NCI-H510A (cell line): ENCODE measurements around the gene OR8K3.

Experiments used
- DNase-seq: peaks from one replicate; lab custom pipeline; 2025; lab: John Stamatoyannopoulos, UW

The OR8K3 gene

DNA sequence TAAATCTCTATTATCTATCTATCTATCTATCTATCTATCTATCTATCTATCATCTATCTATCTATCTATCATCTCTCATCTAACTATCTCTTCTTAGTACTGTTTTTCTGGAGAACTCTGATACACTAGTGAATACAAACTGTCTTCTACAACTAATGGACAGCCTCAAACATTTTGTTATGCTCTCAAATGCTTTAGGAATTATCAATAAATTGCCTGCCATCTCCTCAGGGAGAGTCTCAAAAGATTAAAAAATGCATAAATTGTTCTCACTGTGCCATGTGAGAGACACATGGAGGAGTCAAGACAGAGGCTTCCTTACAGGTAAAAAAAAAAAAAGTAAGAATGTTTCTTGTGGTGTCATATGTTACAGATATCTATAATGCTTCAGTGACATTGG, at the start of gene OR8K3:
OR8K3 (plus strand) TSS at position 301 of the 400 bp plus-strand sequence. CDS start 3,163 bp downstream, outside the sequence.
- no peak for DNase-seq

- no peak for DNase-seq
These were observed 43.9 kb upstream of the OR8K3 start for GRCh38 chr11:56271092-56271491.

DNA sequence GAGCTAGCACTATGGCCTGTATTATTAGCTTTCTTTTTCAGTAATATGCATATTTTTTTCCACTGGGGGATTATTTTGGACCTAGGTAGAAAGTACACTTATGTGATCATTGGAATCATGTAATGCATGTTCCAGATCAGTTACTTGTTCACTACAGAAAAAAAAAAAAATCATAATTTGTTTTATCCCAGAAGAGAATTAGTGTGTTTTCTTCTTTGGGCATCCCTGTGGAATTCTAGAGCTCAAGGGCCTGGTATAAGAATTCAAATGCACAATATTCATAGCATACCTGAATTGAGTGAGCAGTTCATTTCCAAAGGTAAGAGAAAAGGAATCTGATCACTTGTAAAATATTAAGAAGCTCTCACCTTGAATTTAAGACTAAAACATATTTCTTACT, 41.1 kb upstream of the OR8K3 start, which contains the start of gene OR5T1:
OR5T1 (plus strand) TSS at position 301 of the 400 bp plus-strand sequence. CDS start 1,485 bp downstream, outside the sequence.
- DNase-seq = no peak

GRCh38 chr11:56292154-56292553, 22.8 kb upstream of the OR8K3 start, which contains the start of gene OR8H1:
Gene OR8H1, minus strand, starts transcription at chr11:56292254. Its CDS starts 1,192 bp downstream, at chr11:56291062.
- no peak for DNase-seq

GRCh38 chr11:56296898-56297297, 18.0 kb upstream of the OR8K3 start:
- DNase-seq = no peak

DNA sequence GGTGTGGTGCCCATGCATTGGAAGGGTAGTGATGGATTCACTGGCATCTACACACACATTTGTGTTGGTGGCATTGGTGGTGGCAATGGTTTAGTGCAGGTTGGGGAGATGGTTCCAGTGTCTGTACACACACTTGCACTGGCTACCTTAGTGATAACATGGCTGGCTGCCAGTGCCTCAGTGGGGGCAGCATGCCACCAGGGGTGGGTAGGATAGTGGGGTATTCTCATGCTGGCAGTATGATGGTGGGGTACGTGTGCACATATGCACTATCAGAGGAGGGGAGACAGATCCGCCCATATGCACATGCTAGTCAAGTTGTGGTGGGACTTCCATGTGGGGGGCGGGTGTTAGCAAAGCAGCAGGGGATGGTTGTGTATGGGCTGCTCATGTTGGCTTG, 7.1 kb upstream of the OR8K3 start:
- DNase-seq = no peak

DNA sequence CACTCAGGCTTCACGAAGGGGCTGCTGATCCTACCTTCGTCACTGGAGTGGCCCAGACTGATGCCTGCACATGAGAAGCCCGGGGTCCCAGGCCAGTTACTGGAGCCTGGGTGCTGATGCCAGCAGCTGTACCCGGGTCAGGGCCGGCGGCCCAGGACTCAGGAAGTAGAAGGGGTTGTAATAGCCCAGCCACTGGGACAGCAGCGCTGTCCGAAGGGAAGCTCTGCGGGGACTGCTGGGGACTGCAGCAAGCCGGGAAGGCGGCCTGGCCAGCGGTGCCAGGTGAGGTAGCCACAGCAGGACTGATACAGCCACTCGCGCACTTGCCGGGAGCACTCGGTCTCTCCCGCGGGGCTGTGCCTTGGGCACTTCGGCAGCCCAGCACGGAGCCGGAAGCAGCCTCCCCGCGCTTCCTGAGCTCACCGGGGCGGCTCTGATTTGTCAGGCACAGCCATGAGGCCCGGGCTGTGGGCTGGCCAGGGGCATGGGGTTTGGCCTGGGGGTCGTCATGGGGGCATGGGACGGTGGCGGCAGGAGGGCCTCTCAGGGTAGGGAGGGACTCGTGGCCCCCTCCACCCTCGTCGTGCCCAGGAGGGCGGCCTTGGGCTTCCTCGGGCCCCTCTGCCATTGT, 17.0 kb downstream of the OR8K3 start:
- DNase-seq = no peak

DNA sequence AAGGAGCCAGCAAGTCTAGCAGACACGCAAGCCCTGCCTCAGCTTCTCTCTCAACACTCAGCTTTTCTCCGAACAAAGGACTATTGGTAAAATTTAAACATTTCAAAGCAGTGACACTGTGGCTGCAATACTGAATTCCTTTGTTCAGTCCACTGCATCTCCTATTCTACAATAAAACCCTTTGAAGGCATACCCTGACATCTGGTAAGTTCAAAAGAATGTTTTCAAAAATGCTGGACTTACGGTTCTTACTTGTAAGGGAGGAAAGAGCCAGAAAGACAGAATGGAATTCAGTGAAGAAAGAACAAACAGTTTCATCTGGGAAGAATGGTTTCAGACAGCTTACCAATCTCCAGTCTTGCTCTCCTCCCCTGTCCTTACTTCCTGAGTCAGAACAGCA, 18.2 kb downstream of the OR8K3 start:
- DNase-seq = no peak

DNA sequence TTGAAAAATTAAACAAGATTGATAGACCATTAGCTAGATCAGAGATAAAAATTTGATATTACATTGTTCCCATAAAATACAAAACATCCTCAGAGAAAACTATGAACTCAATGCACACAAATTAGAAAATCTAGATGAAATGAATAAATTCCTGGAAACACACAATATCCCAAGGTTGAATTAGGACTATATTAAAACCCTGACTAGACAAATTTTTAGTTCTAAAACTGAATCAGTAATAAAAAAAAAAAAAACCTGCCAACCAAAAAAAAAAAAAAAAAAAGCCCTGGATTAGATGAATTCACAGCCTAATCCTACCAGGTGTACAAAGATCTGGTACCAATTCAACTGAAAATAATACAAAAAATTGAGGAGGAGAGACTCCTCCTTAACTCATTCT, 25.3 kb downstream of the OR8K3 start:
- DNase-seq = no peak

DNA sequence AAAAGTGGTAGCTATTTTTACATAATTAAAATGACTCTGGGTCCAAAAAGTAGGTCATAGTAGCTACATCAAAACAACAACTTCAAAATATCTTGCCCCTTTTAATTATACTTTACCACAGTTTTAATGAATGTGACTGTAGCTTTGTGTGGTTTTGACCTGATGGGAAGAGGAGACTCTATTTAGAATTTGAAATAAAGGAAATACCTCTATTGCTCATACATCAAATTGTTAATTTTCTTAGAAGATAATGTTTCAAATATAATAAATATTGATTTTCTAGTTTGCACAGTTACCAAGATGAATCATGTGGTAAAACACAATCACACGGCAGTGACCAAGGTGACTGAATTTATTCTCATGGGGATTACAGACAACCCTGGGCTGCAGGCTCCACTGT, 30.8 kb downstream of the OR8K3 start, which contains the start of gene OR8K1:
OR8K1 (plus strand) TSS at position 301 of the 400 bp plus-strand sequence; CDS start at position 301, 0 bp downstream.
- no peak for DNase-seq

- DNase-seq = no peak
These were observed 39.0 kb downstream of the OR8K3 start, which contains the start of gene OR8J1 for GRCh38 chr11:56353991-56354390. Gene OR8J1, plus strand, starts transcription at chr11:56354291. Its CDS starts 5,956 bp downstream, at chr11:56360247.
